ENCODE data around the gene OR1A1.

The OR1A1 gene

DNA sequence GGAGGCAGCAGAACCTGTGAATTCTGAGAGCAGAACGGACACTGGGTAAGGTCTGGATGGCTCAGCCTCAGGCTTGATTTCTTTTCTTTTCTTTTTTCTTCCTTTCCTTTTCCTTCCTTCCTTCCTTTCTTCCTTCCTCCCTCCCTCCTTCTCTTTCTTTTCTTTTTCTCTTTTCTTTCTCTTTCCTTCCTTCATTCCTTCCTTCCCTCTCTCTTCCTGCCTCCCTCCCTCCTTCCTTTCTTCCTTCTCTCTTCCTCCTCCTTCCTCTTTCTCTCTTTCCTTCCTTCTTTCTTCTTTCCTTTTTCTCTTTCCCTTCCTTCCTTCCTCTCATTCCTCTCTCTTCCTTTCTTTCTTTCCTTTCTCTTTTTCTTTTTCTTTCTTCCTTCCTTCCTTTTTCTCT is 52.7 kb downstream of the OR1A1 start:
- no peak for DNase-seq (ENCODE audit: extremely low read depth, low read depth)
- TF ChIP-seq, protein P1, sequence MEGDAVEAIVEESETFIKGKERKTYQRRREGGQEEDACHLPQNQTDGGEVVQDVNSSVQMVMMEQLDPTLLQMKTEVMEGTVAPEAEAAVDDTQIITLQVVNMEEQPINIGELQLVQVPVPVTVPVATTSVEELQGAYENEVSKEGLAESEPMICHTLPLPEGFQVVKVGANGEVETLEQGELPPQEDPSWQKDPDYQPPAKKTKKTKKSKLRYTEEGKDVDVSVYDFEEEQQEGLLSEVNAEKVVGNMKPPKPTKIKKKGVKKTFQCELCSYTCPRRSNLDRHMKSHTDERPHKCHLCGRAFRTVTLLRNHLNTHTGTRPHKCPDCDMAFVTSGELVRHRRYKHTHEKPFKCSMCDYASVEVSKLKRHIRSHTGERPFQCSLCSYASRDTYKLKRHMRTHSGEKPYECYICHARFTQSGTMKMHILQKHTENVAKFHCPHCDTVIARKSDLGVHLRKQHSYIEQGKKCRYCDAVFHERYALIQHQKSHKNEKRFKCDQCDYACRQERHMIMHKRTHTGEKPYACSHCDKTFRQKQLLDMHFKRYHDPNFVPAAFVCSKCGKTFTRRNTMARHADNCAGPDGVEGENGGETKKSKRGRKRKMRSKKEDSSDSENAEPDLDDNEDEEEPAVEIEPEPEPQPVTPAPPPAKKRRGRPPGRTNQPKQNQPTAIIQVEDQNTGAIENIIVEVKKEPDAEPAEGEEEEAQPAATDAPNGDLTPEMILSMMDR (IDR thresholded peaks at IDR 0.05; ENCODE audit: low read depth, low read length, missing control alignments), result no peak

GRCh38 chr17:3260600-3260999 is 53.1 kb downstream of the OR1A1 start:
- TF ChIP-seq, protein P1 (IDR thresholded peaks at IDR 0.05; ENCODE audit: low read depth, low read length, missing control alignments), result no peak
- no peak for DNase-seq (ENCODE audit: extremely low read depth, low read depth)
- H3K4me3 ChIP-seq (replicated peaks; ENCODE audit: low read depth, low read length), result no peak overlapping the region

More for the DNA sequence above, 52.7 kb downstream of the OR1A1 start:
- no peak overlapping the region for H3K4me3 ChIP-seq (replicated peaks; ENCODE audit: low read depth, low read length)
